Transverse colon (tissue), 4 donors: ENCODE data around the gene DGKG. TPM values are rescaled to one million over a fixed set of nuclear protein-coding genes. Genes with fewer than 3 reads are reported as not detected.

Source experiments
- DNase-seq: peaks from one replicate; pipeline ENCODE4 v3.0.0-alpha.2; 2019
- H3K27ac ChIP-seq, 4 donors: fragments of 200-600 bp; sonication (generic); 2 replicates each; pipeline ENCODE4 v1.5.1; 2016 to 2018; ENCODE audit warnings: inconsistent platforms in 4 of 4
- H3K27me3 ChIP-seq: fragments of 200-600 bp; sonication (generic); 2 replicates; pipeline ENCODE4 v1.5.1; 2017; ENCODE audit warnings: inconsistent platforms
- H3K36me3 ChIP-seq, 4 donors: fragments of 200-600 bp; sonication (generic); 2 replicates each; pipeline ENCODE4 v1.5.1; 2017 to 2019; ENCODE audit warnings: inconsistent platforms in 4 of 4
- H3K4me1 ChIP-seq, 4 donors: fragments of 200-600 bp; sonication (generic); 2 replicates each; pipeline ENCODE4 v1.5.1; 2017 to 2020; ENCODE audit warnings: inconsistent platforms in 4 of 4
- H3K4me3 ChIP-seq, 4 donors: fragments of 200-600 bp; sonication (generic); 1 replicate in 1 of 4; 2 replicates in 3 of 4; pipeline versions ENCODE4 v1.5.1 to v1.6.1; 2017 to 2019; ENCODE audit warnings: inconsistent platforms in 4 of 4
- H3K9me3 ChIP-seq, 2 donors: fragments of 200-600 bp; sonication (generic); 2 replicates each; pipeline ENCODE4 v1.5.1; 2017 to 2019; ENCODE audit warnings: inconsistent platforms in 2 of 2
- CTCF ChIP-seq, 5 experiments: fragments of 200-600 bp in 3 of 5; fragments of 450-650 bp in 2 of 5; sonication (generic) in 3 of 5; IDR thresholded peaks; 1 replicate in 2 of 5; 2 replicates in 3 of 5; pipeline ENCODE4 v1.5.1; 2016 to 2017; ENCODE audit warnings: antibody characterized with exemption in 5 of 5, inconsistent platforms in 3 of 5, mild to moderate bottlenecking in 2 of 5, moderate library complexity in 1 of 5
- EP300 ChIP-seq: sonication (generic); formaldehyde crosslinking; IDR thresholded peaks from one replicate; pipeline ENCODE4 v1.6.1; 2017; ENCODE audit warnings: antibody characterized with exemption, low read depth
- POLR2A ChIP-seq: fragments of 450-650 bp; IDR thresholded peaks from one replicate; pipeline ENCODE4 v1.6.1; 2016; ENCODE audit warnings: antibody characterized with exemption, mild to moderate bottlenecking, moderate library complexity
- POLR2AphosphoS5 ChIP-seq, 3 donors: sonication (generic); formaldehyde crosslinking; IDR thresholded peaks; one replicate each; pipeline ENCODE4 v1.6.1; 2016; ENCODE audit warnings: antibody characterized with exemption in 3 of 3
- WGBS, 2 donors: methylation state at CpG; one replicate each; pipeline ENCODE4 v1.1.5; 2018; ENCODE audit warnings: low coverage in 1 of 2; 5-methylcytosine and 5-hydroxymethylcytosine counted together
- in situ Hi-C, 4 donors: fragments of 200-750 bp; cut with MboI; loops; one replicate each; pipeline versions ENCODE4 v1.15.0 to v1.15.1; 2017; ENCODE audit warnings: low sequenced_read_pairs in 3 of 4, low pct_ligation_motif_present in 1 of 4, low pct_unique_long_range_greater_than_20kb in 1 of 4
- intact Hi-C: fragments of 100-400 bp; cut with DNase I; formaldehyde crosslinking; loops from one replicate; pipeline ENCODE4 v1.15.1; 2023; ENCODE audit warnings: low total_unique reads
- total RNA-seq, 4 donors: library from RNA; depleted of rRNA; stranded (reverse); fragments of >200 nt; gene quantifications; one replicate each; pipeline ENCODE4 v1.1.0, GENCODE V29; 2016

Gene DGKG
- total RNA-seq, 4 donors from 2014 or later, result 1.00 to 2.9 (median 1.8) TPM

DNA sequence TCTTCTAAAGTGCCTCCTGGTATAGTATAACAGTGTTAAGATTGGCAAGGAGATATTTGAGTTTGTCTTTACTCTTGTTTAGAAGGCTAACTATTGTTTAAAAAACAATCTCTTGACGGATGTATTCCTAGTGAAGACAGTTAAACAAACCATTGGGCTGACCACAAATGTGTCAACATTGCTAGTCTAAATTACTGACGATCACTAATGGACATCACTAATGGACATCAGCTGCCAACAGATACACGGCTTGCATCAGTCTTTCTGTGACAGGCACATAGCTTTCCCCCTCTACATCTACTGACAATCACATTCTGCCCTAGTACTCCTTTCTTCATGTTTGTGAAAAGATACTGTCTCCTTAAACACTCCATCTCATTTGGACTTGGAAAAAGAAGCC lies 196.0 kb downstream of the DGKG start:
- Histone ChIP-seq H3K27me3 (no peaks in the 10 kb centered on the region), H3K9me3 (no peaks in the 10 kb centered on the region), H3K36me3 (no peaks in the 10 kb centered on the region), H3K4me1 (no peaks in the 10 kb centered on the region), H3K27ac (no peak overlapping the region), H3K4me3 (no peak overlapping the region)
- intact Hi-C loops, result no loop called here
- 45 to 52% methylated on average over 3 of the region's 3 CpGs for WGBS, 2 donors
- no peak for TF ChIP-seq POLR2A
- no peak for TF ChIP-seq EP300
- no peak for TF ChIP-seq POLR2AphosphoS5 (IDR thresholded peaks at IDR 0.05)
- no peak for TF ChIP-seq CTCF (IDR thresholded peaks at IDR 0.05)
- no peak for DNase-seq
- in situ Hi-C loops, result no loop called here

GRCh38 chr3:186165331-186165730 lies 196.7 kb downstream of the DGKG start:
- no peak for TF ChIP-seq POLR2A
- no peak for TF ChIP-seq CTCF (IDR thresholded peaks at IDR 0.05)
- TF ChIP-seq POLR2AphosphoS5 (IDR thresholded peaks at IDR 0.05), result no peak
- TF ChIP-seq EP300, result no peak
- Histone ChIP-seq H3K9me3 (no peaks in the 10 kb centered on the region), H3K4me1 (no peaks in the 10 kb centered on the region), H3K4me3 (no peak overlapping the region), H3K27me3 (no peaks in the 10 kb centered on the region), H3K36me3 (no peaks in the 10 kb centered on the region), H3K27ac (no peak overlapping the region)
- intact Hi-C loops (no loop called here), in situ Hi-C loops (no loop called here)
- WGBS, 2 donors, result 40 to 57% methylated on average over 1 of the region's 1 CpG
- DNase-seq, result no peak

DNA sequence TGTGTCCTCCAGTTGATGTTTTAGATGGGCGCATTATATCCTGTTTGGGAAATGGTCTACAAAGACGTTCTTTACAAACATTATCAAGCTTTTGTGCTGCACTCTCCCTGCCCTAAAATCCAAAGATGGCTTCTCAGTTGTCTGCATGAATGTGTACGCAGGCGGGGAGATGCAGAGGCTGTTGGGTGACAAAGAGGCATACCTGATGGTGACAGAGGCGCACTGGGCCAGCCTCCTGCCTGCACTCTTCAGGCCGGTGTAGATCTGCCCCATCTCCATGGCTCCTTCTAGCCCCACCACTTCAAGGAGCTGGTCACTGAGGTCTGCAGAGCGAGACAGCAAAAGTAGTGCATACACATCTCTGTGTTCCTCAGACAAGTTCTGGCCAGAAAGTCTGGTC lies 197.3 kb downstream of the DGKG start:
- intact Hi-C loops, result no loop called here
- no peak for DNase-seq
- no peak overlapping the region for H3K27ac ChIP-seq
- no peaks in the 10 kb centered on the region for H3K36me3 ChIP-seq
- TF ChIP-seq CTCF (IDR thresholded peaks at IDR 0.05) (no peak), EP300 (no peak), POLR2A (no peak), POLR2AphosphoS5 (IDR thresholded peaks at IDR 0.05) (no peak)
- 69 to 87% methylated on average over 2 to 7 of the region's 7 CpGs for WGBS, 2 donors
- in situ Hi-C loops, result no loop called here
- no peaks in the 10 kb centered on the region for H3K27me3 ChIP-seq
- H3K4me3 ChIP-seq, result no peak overlapping the region
- H3K9me3 ChIP-seq, result no peaks in the 10 kb centered on the region
- no peaks in the 10 kb centered on the region for H3K4me1 ChIP-seq

DNA sequence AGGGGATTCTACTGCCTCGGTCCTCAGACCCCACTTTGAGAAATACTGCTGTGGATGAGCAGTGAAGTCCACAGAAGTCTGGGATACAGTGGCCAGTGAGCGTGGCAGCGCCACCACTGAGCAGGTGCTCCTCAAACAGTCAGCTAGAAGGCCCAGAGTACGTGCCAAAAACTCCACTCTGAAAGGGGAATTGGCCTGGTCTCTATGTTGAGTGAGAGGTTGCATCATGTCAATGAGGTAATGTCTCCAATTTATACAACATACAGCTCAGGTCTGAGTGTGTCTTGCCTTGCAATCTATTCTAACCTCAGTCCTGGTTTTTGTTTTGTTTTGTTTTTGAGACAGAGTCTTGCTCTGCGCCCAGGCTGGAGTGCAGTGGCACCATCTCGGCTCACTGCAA lies 199.8 kb downstream of the DGKG start:
- H3K4me3 ChIP-seq, result no peak overlapping the region
- 91% methylated on average over 6 of the region's 6 CpGs; no CpG with 5 or more reads in 1 of the 2 donors for WGBS, 2 donors
- no peaks in the 10 kb centered on the region for H3K4me1 ChIP-seq
- in situ Hi-C loops (no loop called here), intact Hi-C loops (no loop called here)
- no peaks in the 10 kb centered on the region for H3K36me3 ChIP-seq
- peaks cover 4% of the 10 kb centered on the region for H3K27me3 ChIP-seq
- H3K9me3 ChIP-seq, result no peaks in the 10 kb centered on the region
- no peak for DNase-seq
- TF ChIP-seq POLR2AphosphoS5 (IDR thresholded peaks at IDR 0.05), result no peak
- H3K27ac ChIP-seq, result no peak overlapping the region

GRCh38 chr3:186160691-186161243 lies 201.3 kb downstream of the DGKG start:
- Histone ChIP-seq H3K36me3 (no peaks in the 10 kb centered on the region), H3K4me1 (no peaks in the 10 kb centered on the region), H3K27me3 (peaks cover 4% of the 10 kb centered on the region), H3K9me3 (no peaks in the 10 kb centered on the region), H3K4me3 (no peak overlapping the region), H3K27ac (no peak overlapping the region)
- 76 to 84% methylated on average over 11 to 12 of the region's 12 CpGs for WGBS, 2 donors
- intact Hi-C loops (no loop called here), in situ Hi-C loops (no loop called here)
- DNase-seq, result no peak
- TF ChIP-seq POLR2A (no peak), POLR2AphosphoS5 (IDR thresholded peaks at IDR 0.05) (peak in 1 of 3 donors; percentile 15)
